ENCODE results near the gene ABR.

DNA sequence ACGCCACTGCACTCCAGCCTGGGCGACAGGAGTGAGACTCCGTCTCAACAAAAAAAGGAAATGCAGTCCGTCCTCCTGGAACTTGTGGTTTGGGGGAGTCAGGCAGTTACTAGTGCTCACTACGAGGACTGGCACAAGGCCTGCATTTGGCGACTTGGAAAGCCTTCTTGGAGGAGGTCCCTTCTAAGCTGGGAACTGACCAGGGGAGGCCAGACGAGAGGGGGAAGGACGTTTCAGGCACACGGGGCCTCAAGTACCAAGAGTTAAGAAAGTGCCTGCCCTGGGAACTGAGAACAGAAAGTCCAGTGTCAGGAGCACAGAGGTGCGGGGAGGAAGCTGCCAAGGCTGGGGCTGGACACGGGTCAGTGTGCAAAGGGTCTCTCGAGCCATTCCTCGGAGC lies 89.9 kb downstream of the ABR start:
- no peak for TF ChIP-seq POLR2A (IDR thresholded peaks at IDR 0.05)
- TF ChIP-seq, protein P1, sequence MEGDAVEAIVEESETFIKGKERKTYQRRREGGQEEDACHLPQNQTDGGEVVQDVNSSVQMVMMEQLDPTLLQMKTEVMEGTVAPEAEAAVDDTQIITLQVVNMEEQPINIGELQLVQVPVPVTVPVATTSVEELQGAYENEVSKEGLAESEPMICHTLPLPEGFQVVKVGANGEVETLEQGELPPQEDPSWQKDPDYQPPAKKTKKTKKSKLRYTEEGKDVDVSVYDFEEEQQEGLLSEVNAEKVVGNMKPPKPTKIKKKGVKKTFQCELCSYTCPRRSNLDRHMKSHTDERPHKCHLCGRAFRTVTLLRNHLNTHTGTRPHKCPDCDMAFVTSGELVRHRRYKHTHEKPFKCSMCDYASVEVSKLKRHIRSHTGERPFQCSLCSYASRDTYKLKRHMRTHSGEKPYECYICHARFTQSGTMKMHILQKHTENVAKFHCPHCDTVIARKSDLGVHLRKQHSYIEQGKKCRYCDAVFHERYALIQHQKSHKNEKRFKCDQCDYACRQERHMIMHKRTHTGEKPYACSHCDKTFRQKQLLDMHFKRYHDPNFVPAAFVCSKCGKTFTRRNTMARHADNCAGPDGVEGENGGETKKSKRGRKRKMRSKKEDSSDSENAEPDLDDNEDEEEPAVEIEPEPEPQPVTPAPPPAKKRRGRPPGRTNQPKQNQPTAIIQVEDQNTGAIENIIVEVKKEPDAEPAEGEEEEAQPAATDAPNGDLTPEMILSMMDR (IDR thresholded peaks at IDR 0.05 in 8 of 11, conservative IDR thresholded peaks at IDR 0.05 in 3 of 11) = no peak

Data from spleen (tissue), 7 donors.